Neural progenitor cell (in vitro differentiated cells): ENCODE measurements around the gene ZNF316.

Source experiments
- CTCF ChIP-seq: fragments of 200-600 bp; sonication (generic); IDR thresholded peaks from 2 replicates; pipeline ENCODE4 v1.5.1; 2017; ENCODE audit warnings: antibody characterized with exemption, mild to moderate bottlenecking
- EZH2phosphoT487 ChIP-seq: fragments of 200-600 bp; sonication (generic); IDR thresholded peaks from 2 replicates; pipeline ENCODE4 v1.6.1; 2017; ENCODE audit warnings: antibody characterized with exemption

- TF ChIP-seq EZH2phosphoT487: no peak
- TF ChIP-seq CTCF: no peak
These were observed 13.0 kb downstream of the ZNF316 start for GRCh38 chr7:6650086-6650485.
